ENCODE data around the gene GIMAP7. TPM values are rescaled to one million over a fixed set of nuclear protein-coding genes. Genes with fewer than 3 reads are reported as not detected.

GIMAP7 gene
- total RNA-seq, 2 experiments from 2014 or later = 48.4 to 50.7 TPM

GRCh38 chr7:150562919-150563318 lies 48.2 kb downstream of the GIMAP7 start:
- no peaks in the 10 kb centered on the region for H3K27me3 Mint-ChIP-seq
- Histone ChIP-seq H3K4me3 (ENCODE audit: low read length) (peak overlapping the region; percentile 31), H3K4me1 (ENCODE audit: insufficient read depth, low read length) (peaks cover 53% of the 10 kb centered on the region), H3K27ac (ENCODE audit: low read depth in 1 of 2, low read length in 2 of 2) (peak overlapping the region; percentile 80 to 81), H3K9me3 (ENCODE audit: control insufficient read depth in 1 of 2, insufficient read depth in 1 of 2, low read length in 2 of 2) (peaks cover 4 to 21% of the 10 kb centered on the region in 2 experiments), H3K36me3 (ENCODE audit: insufficient read depth, low read length) (no peaks in the 10 kb centered on the region), H3K27me3 (ENCODE audit: control insufficient read depth in 1 of 2, insufficient read depth in 2 of 2, low read length in 2 of 2) (no peaks in the 10 kb centered on the region)
- ChIA-PET CTCF (interaction anchor here (1.3 to 1.6 kb wide), 2 partner anchors 175 to 194 kb away, joined by 3 to 5 read pairs; partner anchors contain the start of gene GIMAP5), POLR2A (interaction anchor here (0.8 to 9.9 kb wide), 13 partner anchors 10 to 193 kb away, joined by 3 to 161 read pairs (median 4); partner anchors contain the start of genes GIMAP2, GIMAP6 and GIMAP8)
- peaks cover 13% of the 10 kb centered on the region for H3K9me3 Mint-ChIP-seq
- peaks cover 77% of the 10 kb centered on the region for H3K36me3 Mint-ChIP-seq (ENCODE audit: low read depth)
- H3K27ac Mint-ChIP-seq = peak overlapping the region; percentile 88
- ATAC-seq (ENCODE audit: poor library complexity) (no peak), DNase-seq (no peak)
- intact Hi-C loops (cut with DNase I, micrococcal nuclease) = no loop called here
- peak overlapping the region; percentile 77 for H3K4me3 Mint-ChIP-seq
- H3K4me1 Mint-ChIP-seq (ENCODE audit: low read depth) = peaks cover 90% of the 10 kb centered on the region
- no peak for TF ChIP-seq CTCF (IDR thresholded peaks at IDR 0.05)

GRCh38 chr7:150564006-150564405 lies 49.3 kb downstream of the GIMAP7 start:
- Histone ChIP-seq H3K36me3 (ENCODE audit: insufficient read depth, low read length) (no peaks in the 10 kb centered on the region), H3K27me3 (ENCODE audit: control insufficient read depth in 1 of 2, insufficient read depth in 2 of 2, low read length in 2 of 2) (no peaks in the 10 kb centered on the region), H3K27ac (ENCODE audit: low read depth in 1 of 2, low read length in 2 of 2) (peak overlapping the region; percentile 80 to 81), H3K9me3 (ENCODE audit: control insufficient read depth in 1 of 2, insufficient read depth in 1 of 2, low read length in 2 of 2) (peaks cover 4 to 21% of the 10 kb centered on the region in 2 experiments), H3K4me1 (ENCODE audit: insufficient read depth, low read length) (peaks cover 53% of the 10 kb centered on the region), H3K4me3 (ENCODE audit: low read length) (peak overlapping the region; percentile 31)
- POLR2A ChIA-PET = interaction anchor here (0.7 to 9.9 kb wide), 16 partner anchors 18 to 191 kb away, joined by 3 to 161 read pairs (median 4); partner anchors contain the start of genes GIMAP1, GIMAP2, GIMAP5 and GIMAP7
- Mint-ChIP-seq H3K27me3 (no peaks in the 10 kb centered on the region), H3K36me3 (ENCODE audit: low read depth) (peaks cover 77% of the 10 kb centered on the region), H3K4me3 (peak overlapping the region; percentile 77), H3K27ac (peak overlapping the region; percentile 88), H3K9me3 (peaks cover 13% of the 10 kb centered on the region), H3K4me1 (ENCODE audit: low read depth) (peaks cover 86% of the 10 kb centered on the region)
- CTCF ChIA-PET = interaction anchor here (1.0 to 2.0 kb wide), 4 partner anchors 10 to 115 kb away, joined by 3 to 10 read pairs (median 3); no protein-coding TSS in a partner anchor
- peak in 4 of 14 experiments; percentile 24 to 76 (median 50) for DNase-seq
- peak; percentile 22 for ATAC-seq (ENCODE audit: poor library complexity)
- no peak for TF ChIP-seq CTCF (IDR thresholded peaks at IDR 0.05)
- intact Hi-C loops (cut with DNase I, micrococcal nuclease) = no loop called here

DNA sequence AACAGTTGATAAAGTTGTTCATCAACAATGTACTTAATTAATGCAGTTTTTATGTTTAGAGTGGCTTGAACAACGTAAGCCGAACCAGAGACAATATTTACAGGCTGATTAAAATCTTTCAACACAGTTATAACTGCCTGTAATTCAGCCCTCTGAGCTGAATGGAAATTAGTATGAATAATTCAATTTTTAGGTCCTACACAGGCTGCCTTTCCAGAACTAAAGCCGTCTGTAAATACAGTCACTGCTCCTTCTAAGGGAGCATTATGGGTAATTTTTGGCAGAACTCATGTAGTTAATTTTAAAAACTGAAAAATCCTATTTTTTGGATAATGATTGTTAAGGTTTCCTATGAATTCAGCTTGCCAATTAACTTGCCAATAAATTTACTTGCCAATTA lies 49.9 kb downstream of the GIMAP7 start:
- intact Hi-C loops (cut with DNase I, micrococcal nuclease) = no loop called here

More for the DNA sequence above, 49.9 kb downstream of the GIMAP7 start:
- TF ChIP-seq CTCF (IDR thresholded peaks at IDR 0.05) = no peak
- Histone ChIP-seq H3K27me3 (ENCODE audit: control insufficient read depth in 1 of 2, insufficient read depth in 2 of 2, low read length in 2 of 2) (no peaks in the 10 kb centered on the region), H3K4me1 (ENCODE audit: insufficient read depth, low read length) (peaks cover 57% of the 10 kb centered on the region), H3K4me3 (ENCODE audit: low read length) (peak overlapping the region; percentile 31), H3K27ac (ENCODE audit: low read depth in 1 of 2, low read length in 2 of 2) (peak overlapping the region; percentile 80 to 81), H3K9me3 (ENCODE audit: control insufficient read depth in 1 of 2, insufficient read depth in 1 of 2, low read length in 2 of 2) (peaks cover 8 to 20% of the 10 kb centered on the region in 2 experiments), H3K36me3 (ENCODE audit: insufficient read depth, low read length) (peaks cover under 1% of the 10 kb centered on the region)
- CTCF ChIA-PET = interaction anchor here (1.0 to 2.0 kb wide), 3 partner anchors 49 to 116 kb away, joined by 3 to 10 read pairs (median 3); no protein-coding TSS in a partner anchor
- Mint-ChIP-seq H3K27me3 (no peaks in the 10 kb centered on the region), H3K9me3 (peaks cover 15% of the 10 kb centered on the region), H3K36me3 (ENCODE audit: low read depth) (peaks cover 77% of the 10 kb centered on the region), H3K4me1 (ENCODE audit: low read depth) (peaks cover 91% of the 10 kb centered on the region), H3K27ac (peak overlapping the region; percentile 88), H3K4me3 (peak overlapping the region; percentile 77)
- no peak for DNase-seq
- POLR2A ChIA-PET = interaction anchor here (0.5 to 9.9 kb wide), 19 partner anchors 17 to 195 kb away, joined by 3 to 161 read pairs (median 4); partner anchors contain the start of genes GIMAP1, GIMAP2, GIMAP5 and GIMAP6
- ATAC-seq (ENCODE audit: poor library complexity) = no peak

Data from CD4-positive, alpha-beta T cell (primary cell).